GM19023 (cell line): ENCODE measurements around the gene CXXC4.

Source experiments
- ATAC-seq: cut with Tn5 transposase; IDR thresholded peaks from one replicate; pipeline ENCODE4 v1.9.1; 2021; ENCODE audit warnings: mild to moderate bottlenecking, moderate library complexity; ENCODE audit not compliant: unreplicated experiment

Gene CXXC4

DNA sequence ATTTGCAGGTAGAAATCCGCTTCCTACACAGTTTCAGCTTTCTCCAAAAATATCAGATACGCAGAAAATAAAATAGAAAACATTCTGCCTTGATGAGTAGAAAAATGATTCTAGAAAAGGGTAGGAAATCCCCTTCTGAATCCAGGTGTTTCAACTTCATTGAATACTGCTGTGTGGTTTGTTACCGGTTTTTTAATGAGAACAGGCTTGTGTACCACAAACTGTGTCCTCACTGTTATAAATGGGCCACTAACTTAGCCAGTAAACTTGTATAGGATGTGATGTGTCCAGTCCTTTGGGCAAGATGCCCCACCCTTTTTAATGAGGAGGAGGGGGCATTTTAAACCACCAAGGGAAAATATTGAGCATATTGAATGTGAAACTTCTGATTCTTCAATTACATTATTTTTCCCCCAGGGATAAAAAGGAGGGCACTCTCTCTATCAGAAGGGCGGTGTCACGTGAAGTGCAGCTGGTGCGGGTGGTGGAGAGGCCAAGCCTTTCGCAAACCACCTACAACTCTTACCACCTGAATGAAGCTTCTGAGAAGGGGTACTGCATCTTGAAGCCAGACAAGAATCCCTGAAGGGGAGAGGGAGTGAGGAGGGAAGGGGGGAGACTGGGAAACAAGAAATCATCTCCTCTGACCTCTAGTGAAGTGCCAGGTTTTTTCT, 4.5 kb downstream of the CXXC4 start:
- peak; percentile 42 for ATAC-seq

DNA sequence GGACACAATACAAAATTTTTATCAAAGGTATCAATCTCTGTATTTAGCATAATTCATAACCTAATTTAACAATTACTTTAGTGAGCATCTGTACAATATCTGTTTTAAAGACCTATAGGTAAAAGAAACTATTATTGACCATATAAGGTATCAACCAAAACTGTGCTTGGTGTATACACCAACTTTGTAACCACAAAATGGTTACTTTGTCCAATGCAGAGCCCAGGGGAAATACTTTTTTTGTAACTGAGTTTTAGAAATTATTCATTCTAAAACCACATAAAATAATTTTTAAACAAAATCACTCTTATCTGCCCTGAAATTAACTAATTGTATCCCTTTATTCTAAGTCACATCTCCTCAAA, 5.0 kb downstream of the CXXC4 start:
- peak; percentile 18 for ATAC-seq

DNA sequence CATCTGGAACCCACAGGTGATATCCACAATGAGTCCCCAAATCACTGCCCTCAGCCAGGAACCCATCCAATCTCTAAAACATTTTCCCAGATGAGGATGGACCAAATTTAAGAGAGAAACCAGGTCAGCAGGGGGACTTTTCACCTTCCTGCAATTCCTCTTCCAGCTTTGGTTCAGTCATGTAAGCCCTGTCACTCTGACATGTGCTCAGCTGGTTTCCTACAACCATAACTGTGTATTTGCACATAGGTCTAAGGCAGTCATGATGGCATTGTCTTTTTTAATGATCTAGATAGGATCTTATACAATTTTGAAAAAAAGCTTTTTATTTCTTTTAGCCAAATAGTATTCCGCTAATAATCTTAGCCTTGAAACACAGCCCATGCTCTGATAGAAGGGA, 6.5 kb downstream of the CXXC4 start:
- no peak for ATAC-seq

DNA sequence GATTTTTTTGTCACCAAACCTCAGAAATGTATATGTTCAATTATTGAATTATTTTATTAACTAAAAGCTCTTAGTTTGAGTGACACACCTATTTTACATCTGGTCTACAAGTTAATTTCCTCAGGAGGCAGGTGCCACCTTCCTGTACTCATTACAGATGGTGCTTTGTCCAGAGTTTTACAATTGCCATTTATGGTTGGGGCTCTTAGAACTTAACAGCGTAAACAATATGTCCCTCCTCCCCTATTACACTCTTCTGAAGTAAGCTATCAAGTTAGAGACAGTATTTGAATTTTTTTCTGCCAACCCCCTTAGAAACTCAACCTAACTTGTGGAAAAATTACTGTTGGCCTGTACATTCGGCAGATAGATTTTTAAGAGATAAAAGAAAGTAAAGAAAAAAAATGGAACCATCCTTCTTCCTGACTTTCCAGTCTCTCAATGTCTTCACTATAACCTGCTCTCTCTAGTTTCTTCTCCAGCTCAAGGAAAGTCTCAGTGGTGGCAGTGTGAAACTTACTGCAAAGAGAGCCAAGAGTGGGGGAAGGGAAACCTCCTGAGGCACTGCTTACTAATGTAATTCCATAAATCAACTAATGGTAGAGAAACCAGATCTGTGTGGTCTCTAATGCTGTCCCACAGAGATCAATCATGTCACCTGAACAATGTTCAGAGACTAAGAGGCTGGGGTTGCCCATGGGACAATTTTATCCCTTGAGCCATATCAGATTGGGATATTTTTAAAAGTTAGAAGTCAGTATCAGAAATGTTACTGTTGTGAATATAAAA, 7.8 kb downstream of the CXXC4 start:
- no peak for ATAC-seq

DNA sequence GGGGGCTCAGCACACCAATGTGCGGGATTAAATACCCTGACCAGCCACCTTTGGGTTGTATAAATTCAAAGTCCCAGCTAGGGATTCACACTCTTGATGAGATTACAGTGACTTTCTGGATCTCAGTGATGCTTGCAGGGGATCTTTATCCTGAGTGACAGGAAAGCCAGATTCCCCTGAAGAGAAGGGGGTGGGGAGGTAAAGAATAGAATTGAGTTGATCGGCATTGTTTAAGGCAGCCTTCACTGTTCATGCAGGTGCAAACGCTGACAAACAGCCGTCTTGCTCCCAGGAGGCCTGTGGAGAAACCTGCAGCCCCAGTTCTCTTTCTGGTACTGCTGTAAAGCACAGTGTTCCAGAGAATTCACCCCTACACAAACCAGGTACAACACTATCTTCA, 19.0 kb downstream of the CXXC4 start:
- ATAC-seq, result no peak

DNA sequence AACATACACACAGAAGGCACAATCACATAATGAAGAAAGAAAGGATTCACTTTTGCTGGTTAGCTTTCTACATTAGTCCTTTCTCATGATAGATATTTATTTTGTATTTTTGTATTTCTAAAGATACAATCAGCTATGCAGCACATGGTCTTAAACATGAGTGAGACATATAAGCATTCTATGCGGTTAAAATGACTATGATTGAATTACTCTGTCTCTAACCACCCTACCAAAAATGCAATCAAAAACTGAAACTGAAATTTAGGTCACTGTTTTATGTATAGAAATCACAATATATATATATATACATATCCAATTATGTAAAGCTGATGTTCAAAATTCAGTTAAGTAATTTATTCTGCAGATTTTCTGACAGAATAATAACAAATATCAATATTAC, 21.9 kb downstream of the CXXC4 start:
- ATAC-seq, result no peak

DNA sequence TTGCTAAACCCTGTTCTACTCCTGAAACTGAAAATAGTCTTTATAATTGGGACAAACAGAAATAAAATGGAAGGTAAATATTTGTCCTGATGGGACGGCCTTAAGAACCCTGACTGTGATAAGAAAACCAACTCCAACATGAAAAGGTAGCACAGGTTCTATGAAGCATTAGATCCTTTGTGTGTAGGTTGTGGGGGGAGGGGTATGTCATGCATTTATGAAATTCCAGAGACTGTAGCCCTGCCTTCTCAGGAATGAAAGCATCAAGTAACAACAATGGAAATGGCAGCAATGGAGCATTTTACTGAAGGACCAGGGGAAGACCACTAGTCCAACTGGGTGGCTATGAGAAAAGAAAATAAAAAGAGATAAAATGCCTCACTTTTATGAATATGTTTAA, 23.9 kb downstream of the CXXC4 start:
- no peak for ATAC-seq

DNA sequence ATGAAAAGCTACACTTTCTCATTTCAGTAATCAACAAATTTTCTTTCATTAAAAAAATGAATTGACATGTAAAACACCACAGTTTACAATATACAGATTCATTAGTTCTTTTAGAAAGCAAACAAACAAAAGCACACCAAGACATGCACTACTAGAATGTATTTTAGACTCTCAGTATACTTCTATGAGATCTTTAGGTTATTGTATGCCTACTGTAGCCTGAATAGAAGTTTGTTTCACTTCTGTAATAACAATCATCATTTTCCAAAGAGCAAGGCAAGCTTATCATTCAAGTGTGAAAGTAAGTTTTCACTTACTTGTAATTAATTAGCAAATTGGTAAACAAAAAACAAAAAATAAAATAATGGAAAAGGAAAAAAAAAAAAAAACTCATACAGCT, 24.9 kb downstream of the CXXC4 start:
- ATAC-seq, result no peak

DNA sequence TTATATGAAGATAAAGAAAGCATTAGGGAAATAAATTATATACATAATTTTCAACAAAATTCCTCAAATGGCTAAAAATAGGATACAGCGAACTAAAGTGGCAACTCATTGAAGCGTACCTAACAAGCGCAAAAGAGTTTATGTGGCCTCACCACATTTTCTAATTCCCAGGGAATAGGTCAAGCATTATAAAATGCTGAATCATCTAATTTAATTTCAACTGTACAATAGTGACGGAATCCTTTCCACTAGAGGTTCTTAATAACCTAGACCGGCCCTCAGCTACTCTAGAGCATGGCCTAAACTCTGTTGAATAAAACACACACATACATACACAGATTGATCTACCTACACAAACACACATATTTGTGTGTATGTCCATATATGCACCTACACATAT, 29.1 kb downstream of the CXXC4 start:
- ATAC-seq, result no peak

DNA sequence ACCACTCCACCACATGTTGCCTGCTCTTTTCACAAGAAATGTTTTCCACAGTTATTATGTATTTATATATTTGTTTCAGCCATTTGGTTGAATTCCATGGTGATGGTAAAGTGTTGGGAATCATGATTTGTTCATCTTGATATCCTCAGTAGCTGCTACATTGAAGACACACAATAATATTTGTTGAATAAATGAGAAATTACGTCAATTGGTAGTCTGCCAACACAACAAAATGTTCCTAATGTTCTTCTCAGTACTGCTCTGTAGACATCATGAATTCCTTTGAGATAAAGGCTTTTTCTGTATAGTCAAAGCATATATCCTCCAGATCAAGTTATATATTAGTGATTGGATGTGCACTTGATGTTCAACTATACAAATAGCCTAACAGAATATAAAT, 29.5 kb downstream of the CXXC4 start:
- no peak for ATAC-seq

DNA sequence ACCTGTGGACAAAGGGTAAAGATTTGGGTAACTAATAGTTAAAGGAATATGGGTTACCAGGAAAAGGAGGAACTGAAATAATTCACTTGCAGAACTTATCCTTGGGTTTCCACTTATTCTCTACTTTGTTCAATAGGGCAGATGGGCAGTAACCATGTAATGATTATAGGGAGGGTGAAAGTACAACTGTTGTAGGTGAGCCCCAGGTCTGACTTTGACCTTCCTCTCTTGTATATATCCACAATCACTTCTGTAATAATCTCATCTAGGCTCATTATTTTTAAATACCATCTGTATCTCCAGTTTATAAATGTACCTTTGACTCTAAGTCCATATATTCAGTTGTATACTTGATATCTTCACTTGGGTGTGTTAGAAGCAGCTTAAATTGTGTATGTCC, 32.1 kb downstream of the CXXC4 start:
- no peak for ATAC-seq

DNA sequence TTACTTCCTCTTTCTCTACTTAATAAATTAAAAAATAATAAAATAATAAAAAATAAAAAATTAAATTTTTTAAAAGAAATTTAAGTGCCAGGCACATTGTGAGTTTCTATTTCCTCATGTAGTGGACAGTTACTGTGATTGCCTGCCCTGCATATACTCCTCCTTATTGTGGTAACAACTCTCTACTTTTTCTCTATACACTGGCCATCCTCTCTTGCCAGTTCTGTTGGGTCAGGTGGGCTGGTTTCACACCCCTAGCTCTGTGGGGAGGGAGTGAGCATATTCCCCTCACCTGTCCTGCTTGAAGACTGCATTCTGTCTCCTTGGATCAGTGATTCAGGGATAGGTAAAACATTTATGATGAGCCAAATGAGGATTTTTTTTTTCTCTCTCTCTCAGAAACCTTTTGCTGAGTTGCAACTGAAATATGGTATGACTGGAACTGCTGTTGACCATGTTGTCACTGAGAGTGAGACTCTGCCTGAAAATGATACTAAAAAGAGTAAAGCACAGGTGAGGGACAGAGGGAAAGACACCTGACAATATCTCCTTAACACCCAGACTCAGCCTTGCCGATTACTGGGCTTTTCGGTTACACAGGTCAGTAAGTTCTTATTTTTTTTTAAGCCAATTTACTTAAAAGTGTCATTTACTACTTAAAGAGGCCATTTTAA, 37.2 kb downstream of the CXXC4 start:
- ATAC-seq, result no peak

DNA sequence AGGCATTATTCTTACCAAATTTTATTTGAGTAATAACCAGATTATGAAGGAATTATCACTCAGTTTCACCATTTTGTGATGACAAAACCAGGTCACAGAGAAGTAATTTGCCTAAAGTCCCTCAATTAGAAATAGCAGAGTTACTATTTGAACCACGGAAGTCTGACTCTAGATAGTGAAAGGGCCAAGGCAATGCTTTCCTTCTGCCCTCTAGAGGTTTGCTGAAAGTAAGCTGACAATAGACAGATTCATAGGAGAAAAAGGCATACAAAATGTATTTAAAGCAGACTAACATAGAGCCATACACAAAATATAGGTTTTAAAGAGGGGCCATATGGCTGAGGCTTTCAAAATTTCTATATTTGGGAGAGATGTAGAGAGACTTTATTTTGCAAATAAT, 43.1 kb downstream of the CXXC4 start:
- ATAC-seq, result peak; percentile 81

DNA sequence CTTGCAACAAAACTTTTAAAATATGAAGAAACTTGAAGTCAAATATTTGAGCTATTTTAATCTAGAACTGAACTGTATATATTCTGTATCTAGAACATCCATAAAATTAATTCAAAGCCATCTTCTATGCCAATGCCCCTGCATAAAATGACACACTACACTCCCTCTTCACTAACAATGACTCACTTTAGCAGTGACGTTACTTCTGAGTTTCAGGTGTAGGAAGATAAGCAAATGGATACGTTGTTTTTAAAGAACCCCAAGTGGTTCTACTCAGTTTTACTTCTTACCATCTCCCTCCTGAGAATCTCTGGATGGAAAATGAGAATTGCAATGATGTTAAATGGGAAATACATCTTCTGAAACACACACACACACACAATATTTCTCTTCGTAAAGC, 45.2 kb downstream of the CXXC4 start:
- ATAC-seq, result no peak

DNA sequence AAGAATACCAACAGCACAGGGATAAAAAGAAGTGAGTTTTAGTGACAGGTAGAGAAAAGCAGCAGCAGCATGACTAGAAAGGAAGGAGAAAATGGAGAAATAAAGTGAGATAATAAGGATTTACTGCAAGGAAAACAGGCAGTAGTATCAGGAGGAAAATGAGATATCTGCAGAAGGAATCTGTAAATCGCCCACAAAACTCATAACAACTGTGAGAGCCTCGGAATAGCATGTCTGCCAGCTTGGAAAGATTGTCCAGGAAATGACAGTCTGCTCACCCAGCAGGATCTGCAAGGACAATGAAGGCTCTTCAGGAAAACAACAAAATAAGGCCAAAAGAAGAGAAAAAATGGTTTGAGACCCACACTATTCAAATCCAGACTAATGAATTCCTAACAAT, 47.4 kb downstream of the CXXC4 start:
- no peak for ATAC-seq

DNA sequence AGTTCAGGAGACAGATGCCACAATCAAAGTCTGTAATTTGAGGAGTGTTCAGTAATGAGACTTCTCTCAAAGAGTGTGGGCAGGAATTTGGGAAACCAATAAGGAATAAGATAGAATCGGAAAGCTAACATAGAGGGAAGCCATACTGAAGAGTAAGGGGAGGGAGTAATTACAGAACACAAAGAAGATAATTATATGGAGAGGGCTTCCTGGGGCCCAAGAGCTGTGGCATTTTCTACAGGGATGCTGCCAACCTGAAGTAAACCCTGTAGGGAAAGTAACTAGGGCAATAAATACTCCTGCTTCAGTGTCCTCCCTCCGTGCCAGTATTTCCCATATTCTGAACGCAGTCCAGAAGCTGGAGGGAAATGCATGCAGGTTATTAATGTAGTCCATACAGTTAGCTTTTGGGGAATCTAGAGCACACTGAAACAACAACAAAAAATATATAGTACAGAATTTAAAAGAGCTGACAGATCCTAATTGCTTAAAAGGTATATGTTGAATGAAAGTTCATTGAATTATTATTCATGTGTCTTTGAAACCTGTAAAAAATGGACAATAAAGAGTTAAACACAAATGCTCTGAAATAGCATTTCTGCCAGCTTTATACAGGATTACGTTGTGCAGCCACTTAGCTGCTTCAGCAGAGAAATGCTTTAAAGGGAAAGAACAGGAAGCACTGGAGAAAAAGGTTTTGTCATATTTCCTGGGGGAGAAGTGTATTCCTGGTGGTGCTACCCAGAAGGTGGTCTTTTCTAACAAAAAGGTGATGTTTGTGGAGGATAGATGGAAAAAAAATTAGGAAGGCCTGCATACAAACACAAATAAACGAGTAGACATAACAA, 48.0 kb downstream of the CXXC4 start:
- no peak for ATAC-seq

DNA sequence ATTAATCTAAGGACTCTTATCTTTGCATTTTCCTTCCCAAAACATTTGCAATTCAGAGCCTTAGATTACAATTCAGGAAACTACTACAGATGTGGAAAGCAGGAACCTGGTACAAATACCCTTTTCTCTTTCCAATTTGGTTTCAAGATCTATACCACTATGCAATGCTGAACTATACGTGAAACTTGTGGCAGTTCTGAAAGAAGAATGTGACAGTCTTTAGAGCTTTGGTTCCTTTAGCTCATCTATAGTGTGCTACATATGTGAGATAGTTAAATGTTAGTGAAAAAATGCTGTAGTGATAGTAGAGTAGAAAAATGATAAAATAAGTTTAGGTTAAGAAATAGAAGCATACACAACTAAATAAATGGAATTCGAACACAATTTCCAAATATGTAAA, 50.0 kb downstream of the CXXC4 start:
- no peak for ATAC-seq

DNA sequence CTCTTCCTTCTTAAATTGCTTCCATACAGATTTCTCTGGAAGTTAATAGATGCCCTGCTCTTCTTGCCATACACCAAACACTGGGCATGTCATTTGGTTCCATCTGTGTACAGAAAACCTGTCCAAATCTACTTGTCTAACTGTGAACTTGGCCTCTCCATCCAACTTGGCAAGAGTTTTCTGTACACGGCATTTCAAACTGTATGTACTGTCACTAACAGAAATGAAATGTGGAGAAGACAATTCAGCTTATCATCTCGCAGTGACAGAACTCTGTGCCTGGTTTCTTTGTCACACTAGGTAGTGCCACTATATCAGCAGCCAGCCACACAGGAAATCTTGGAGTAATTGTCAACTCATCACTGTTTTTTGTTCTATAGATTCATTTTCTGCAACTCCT, 58.2 kb downstream of the CXXC4 start:
- ATAC-seq, result no peak

DNA sequence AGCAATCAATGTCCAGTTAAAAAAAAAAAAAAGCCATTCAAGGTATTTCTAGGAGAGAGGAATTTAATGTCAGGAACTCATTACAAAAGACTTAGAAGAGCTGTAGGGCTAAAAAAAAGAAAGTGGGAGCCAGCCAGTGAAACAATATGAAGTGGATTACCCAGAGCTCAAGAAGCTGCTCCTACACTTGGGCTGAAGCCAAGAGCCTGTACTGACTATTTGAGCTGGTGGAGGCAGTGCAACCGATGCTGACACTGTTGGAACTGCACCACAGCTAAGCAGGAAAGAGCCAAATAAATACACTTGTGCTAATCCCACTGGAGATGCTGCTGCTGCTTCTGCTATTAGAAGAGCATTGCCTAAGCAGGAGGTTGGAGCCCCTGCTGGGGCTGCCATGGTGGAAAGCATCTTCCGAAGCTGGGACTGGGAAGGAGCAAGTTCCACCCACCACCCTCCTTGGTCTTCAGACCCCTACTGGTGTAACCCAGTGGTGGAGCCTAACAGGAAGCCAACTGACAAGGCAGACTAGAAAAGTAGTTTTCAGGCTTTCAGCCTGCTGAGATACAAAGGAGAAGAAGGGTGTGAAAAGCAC, 65.4 kb downstream of the CXXC4 start:
- ATAC-seq, result no peak

DNA sequence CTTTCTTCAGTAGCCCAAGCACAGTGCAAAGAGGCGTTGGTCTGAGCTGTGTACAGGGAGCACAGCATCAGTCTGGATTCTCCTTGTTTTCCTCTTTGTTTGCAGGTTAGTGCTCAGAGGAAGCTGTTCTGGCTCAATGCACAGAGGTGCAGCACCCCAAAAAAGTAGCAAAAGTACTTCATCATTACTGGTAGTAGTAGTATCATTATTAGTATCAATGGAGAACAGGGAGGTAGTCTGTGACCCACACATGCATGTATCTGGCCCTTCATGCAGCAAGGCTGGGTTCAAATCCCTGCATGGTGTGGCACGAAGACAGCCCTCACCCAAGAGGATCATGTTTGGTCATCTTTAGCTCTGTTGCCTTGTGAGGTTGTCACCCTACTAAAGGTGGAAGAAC, 68.7 kb downstream of the CXXC4 start:
- ATAC-seq, result no peak

DNA sequence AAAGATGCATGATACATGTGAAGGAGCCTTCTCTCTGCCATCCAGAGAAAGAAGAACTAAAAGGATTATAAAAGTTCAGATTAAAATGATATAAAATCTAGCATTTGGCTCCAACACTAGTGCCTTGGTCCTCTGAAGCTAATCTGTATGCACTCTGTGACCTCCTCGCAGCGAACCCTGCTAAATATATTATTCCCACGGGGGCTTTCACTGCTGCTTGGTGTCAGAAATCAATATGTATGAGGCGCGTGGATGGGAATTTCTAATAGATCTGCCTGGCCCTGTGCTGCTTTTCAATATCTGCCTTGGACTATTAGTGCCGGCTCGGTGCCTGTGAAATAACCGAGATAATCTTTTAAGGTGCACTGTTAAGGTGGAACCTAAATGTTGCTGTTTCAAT, 69.7 kb downstream of the CXXC4 start:
- ATAC-seq, result no peak
